ENCODE measurements around the gene USP14.

Gene USP14

DNA sequence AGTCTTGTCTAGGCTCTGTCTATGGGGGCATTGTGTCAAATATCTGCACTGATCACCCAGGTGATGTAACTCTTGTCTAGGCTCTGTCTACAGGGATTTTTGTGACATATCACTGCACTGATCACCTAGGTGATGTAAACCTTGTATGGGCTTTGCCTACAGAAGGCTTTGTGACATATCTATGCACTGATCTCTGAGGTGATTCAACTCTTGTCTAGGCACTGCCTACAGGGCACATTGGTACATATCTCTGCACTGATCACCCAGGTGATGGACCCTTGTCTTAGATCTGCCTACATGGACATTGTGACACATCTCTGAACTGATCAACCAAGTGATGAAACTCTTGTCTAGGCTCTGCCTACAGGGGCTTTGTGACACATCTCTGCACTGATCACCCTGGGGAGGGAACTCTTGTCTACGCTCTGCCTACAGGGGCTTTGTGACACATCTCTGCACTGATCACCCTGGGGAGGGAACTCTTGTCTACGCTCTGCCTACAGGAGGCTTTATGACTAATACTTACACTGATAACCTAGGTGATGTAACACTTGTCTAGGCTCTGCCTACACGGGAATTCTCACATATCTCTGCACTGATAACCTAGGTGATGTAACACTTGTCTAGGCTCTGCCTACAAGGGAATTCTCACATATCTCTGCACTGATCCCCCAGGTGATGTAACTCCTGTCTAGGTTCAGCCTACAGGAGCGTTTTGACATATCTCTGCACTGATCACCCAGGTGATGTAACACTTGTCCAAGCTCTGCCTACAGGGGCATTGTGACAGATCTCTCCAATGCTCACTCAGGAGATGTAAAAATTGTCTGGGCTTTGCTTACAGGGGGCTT, 47.8 kb upstream of the USP14 start (continued):
- TF ChIP-seq, protein P1, sequence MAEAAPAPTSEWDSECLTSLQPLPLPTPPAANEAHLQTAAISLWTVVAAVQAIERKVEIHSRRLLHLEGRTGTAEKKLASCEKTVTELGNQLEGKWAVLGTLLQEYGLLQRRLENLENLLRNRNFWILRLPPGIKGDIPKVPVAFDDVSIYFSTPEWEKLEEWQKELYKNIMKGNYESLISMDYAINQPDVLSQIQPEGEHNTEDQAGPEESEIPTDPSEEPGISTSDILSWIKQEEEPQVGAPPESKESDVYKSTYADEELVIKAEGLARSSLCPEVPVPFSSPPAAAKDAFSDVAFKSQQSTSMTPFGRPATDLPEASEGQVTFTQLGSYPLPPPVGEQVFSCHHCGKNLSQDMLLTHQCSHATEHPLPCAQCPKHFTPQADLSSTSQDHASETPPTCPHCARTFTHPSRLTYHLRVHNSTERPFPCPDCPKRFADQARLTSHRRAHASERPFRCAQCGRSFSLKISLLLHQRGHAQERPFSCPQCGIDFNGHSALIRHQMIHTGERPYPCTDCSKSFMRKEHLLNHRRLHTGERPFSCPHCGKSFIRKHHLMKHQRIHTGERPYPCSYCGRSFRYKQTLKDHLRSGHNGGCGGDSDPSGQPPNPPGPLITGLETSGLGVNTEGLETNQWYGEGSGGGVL (tag by site-specific recombination; IDR thresholded peaks at IDR 0.05), result peak; percentile 95
- TF ChIP-seq, protein P2, sequence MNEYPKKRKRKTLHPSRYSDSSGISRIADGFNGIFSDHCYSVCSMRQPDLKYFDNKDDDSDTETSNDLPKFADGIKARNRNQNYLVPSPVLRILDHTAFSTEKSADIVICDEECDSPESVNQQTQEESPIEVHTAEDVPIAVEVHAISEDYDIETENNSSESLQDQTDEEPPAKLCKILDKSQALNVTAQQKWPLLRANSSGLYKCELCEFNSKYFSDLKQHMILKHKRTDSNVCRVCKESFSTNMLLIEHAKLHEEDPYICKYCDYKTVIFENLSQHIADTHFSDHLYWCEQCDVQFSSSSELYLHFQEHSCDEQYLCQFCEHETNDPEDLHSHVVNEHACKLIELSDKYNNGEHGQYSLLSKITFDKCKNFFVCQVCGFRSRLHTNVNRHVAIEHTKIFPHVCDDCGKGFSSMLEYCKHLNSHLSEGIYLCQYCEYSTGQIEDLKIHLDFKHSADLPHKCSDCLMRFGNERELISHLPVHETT (tag by site-specific recombination; IDR thresholded peaks at IDR 0.05), result peak; percentile 65; the same call in 1 of the 2 replicates

DNA sequence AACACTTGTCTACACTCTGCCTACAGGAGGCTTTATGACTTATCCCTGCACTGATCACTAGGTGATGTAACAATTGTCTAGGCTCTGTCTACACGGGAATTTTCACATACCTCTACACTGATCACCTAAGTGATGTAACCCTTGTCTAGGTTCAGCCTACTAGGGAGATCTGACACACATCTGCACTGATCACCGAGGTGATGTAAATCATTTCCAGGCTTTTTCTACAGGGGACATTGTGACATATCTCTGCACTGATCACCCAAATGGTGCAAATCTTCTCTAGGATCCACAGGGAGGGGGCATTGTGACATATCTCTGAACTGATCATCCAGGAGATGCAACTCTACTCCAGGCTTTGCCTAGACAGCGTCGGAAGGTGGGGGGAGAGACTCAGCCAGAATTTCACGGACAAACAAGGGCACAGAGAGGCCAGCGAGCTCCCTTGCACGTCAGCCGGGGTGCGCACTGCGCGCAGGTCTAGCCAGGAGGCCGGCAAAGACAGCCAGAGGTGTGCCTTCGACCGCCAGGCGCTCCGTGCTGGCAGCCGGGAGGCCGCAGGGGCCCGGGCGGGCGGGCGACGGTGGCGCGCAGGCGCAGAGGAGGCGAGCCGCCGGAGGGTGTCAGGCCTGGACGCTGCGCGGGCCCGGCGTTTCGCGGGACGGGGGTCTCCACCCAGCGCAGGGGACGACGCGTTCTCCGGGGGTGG, 46.9 kb upstream of the USP14 start:
- H3K27ac ChIP-seq (ENCODE audit: extremely low read depth, low read depth, low read length), result peak overlapping the region; percentile 96
- H3K4me3 ChIP-seq (ENCODE audit: low read depth, low read length), result peak overlapping the region; percentile 36
- H3K4me1 ChIP-seq (ENCODE audit: control insufficient read depth, insufficient read depth, low read length), result peaks cover 4% of the 10 kb centered on the region
- no peaks in the 10 kb centered on the region for H3K9me3 ChIP-seq (ENCODE audit: control insufficient read depth, insufficient read depth, low read depth, low read length)
- H3K36me3 ChIP-seq (ENCODE audit: control insufficient read depth in 2 of 2, insufficient read depth in 1 of 2, low read length in 2 of 2), result no peaks in the 10 kb centered on the region
- ChIA-PET CTCF (no interaction called here), POLR2A (no interaction called here)
- TF ChIP-seq ZNF292 (tag by site-specific recombination; IDR thresholded peaks at IDR 0.05; ENCODE audit: borderline replicate concordance, low read depth) (no peak), ZNF248 (tag by site-specific recombination; IDR thresholded peaks at IDR 0.05) (no peak), ZNF146 (tag by site-specific recombination; IDR thresholded peaks at IDR 0.05) (no peak), ZNF423 (tag by site-specific recombination; IDR thresholded peaks at IDR 0.05) (no peak), SCRT2 (tag by site-specific recombination; IDR thresholded peaks at IDR 0.05) (no peak), ZNF121 (tag by site-specific recombination; IDR thresholded peaks at IDR 0.05) (no peak), ZSCAN30 (tag by site-specific recombination; IDR thresholded peaks at IDR 0.05) (peak; percentile 67; the same call in 1 of the 2 replicates), KLF1 (tag by site-specific recombination; IDR thresholded peaks at IDR 0.05) (no peak), HOXD13 (CRISPR knock-in tag; IDR thresholded peaks at IDR 0.05; ENCODE audit: borderline replicate concordance) (no peak), ZNF19 (tag by site-specific recombination; IDR thresholded peaks at IDR 0.05; ENCODE audit: low read depth) (no peak), ZNF629 (tag by site-specific recombination; IDR thresholded peaks at IDR 0.05) (0 out of 2 replicates have a peak, but pooled peaks have one; percentile 10), ZXDB (tag by site-specific recombination; IDR thresholded peaks at IDR 0.05) (peak; percentile 47; the same call in 1 of the 2 replicates), ZNF701 (tag by site-specific recombination; IDR thresholded peaks at IDR 0.05) (no peak)
- TF ChIP-seq, protein P3, sequence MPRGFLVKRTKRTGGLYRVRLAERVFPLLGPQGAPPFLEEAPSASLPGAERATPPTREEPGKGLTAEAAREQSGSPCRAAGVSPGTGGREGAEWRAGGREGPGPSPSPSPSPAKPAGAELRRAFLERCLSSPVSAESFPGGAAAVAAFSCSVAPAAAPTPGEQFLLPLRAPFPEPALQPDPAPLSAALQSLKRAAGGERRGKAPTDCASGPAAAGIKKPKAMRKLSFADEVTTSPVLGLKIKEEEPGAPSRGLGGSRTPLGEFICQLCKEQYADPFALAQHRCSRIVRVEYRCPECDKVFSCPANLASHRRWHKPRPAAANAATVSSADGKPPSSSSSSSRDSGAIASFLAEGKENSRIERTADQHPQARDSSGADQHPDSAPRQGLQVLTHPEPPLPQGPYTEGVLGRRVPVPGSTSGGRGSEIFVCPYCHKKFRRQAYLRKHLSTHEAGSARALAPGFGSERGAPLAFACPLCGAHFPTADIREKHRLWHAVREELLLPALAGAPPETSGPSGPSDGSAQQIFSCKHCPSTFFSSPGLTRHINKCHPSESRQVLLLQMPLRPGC (tag by site-specific recombination; IDR thresholded peaks at IDR 0.05), result no peak
- TF ChIP-seq, protein P4, sequence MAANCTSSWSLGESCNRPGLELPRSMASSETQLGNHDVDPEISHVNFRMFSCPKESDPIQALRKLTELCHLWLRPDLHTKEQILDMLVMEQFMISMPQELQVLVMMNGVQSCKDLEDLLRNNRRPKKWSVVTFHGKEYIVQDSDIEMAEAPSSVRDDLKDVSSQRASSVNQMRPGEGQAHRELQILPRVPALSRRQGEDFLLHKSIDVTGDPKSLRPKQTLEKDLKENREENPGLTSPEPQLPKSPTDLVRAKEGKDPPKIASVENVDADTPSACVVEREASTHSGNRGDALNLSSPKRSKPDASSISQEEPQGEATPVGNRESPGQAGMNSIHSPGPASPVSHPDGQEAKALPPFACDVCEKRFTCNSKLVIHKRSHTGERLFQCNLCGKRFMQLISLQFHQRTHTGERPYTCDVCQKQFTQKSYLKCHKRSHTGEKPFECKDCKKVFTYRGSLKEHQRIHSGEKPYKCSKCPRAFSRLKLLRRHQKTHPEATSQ (tag by site-specific recombination; IDR thresholded peaks at IDR 0.05), result no peak
- TF ChIP-seq, protein P2 (tag by site-specific recombination; IDR thresholded peaks at IDR 0.05), result no peak
- TF ChIP-seq, protein P5, sequence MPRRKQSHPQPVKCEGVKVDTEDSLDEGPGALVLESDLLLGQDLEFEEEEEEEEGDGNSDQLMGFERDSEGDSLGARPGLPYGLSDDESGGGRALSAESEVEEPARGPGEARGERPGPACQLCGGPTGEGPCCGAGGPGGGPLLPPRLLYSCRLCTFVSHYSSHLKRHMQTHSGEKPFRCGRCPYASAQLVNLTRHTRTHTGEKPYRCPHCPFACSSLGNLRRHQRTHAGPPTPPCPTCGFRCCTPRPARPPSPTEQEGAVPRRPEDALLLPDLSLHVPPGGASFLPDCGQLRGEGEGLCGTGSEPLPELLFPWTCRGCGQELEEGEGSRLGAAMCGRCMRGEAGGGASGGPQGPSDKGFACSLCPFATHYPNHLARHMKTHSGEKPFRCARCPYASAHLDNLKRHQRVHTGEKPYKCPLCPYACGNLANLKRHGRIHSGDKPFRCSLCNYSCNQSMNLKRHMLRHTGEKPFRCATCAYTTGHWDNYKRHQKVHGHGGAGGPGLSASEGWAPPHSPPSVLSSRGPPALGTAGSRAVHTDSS (tag by site-specific recombination; IDR thresholded peaks at IDR 0.05), result no peak
- TF ChIP-seq, protein P6, sequence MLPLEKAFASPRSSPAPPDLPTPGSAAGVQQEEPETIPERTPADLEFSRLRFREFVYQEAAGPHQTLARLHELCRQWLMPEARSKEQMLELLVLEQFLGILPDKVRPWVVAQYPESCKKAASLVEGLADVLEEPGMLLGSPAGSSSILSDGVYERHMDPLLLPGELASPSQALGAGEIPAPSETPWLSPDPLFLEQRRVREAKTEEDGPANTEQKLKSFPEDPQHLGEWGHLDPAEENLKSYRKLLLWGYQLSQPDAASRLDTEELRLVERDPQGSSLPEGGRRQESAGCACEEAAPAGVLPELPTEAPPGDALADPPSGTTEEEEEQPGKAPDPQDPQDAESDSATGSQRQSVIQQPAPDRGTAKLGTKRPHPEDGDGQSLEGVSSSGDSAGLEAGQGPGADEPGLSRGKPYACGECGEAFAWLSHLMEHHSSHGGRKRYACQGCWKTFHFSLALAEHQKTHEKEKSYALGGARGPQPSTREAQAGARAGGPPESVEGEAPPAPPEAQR (tag by site-specific recombination; IDR thresholded peaks at IDR 0.05), result no peak
- TF ChIP-seq, protein P7, sequence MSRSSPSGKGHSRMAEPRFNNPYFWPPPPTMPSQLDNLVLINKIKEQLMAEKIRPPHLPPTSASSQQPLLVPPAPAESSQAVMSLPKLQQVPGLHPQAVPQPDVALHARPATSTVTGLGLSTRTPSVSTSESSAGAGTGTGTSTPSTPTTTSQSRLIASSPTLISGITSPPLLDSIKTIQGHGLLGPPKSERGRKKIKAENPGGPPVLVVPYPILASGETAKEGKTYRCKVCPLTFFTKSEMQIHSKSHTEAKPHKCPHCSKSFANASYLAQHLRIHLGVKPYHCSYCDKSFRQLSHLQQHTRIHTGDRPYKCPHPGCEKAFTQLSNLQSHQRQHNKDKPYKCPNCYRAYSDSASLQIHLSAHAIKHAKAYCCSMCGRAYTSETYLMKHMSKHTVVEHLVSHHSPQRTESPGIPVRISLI (tag by site-specific recombination; IDR thresholded peaks at IDR 0.05), result no peak

All from HEK293 (cell line).